ENCODE data around the gene PARD3. TPM values are rescaled to one million over a fixed set of nuclear protein-coding genes. Genes with fewer than 3 reads are reported as not detected.

Gene PARD3
- total and polyA plus RNA-seq, 7 experiments from 2014 or later = 0.19 to 1.2 (median 0.43) TPM

GRCh38 chr10:34299105-34299611, 515.9 kb downstream of the PARD3 start:
- Histone ChIP-seq H3K4me1 (ENCODE audit: control insufficient read depth in 2 of 2, insufficient read depth in 2 of 2, low read length in 2 of 2) (no peaks in the 10 kb centered on the region), H3K27me3 (ENCODE audit: control insufficient read depth in 2 of 2, insufficient read depth in 2 of 2, low read length in 2 of 2) (no peaks in the 10 kb centered on the region), H3K9me3 (ENCODE audit: control insufficient read depth in 2 of 3, low read length in 3 of 3) (no peaks in the 10 kb centered on the region), H3K36me3 (ENCODE audit: control insufficient read depth in 2 of 3, insufficient read depth in 3 of 3, low read length in 3 of 3) (no peaks in the 10 kb centered on the region), H3K4me3 (ENCODE audit: low read length) (no peak overlapping the region), H3K27ac (ENCODE audit: low read depth, low read length) (no peak overlapping the region)
- Mint-ChIP-seq H3K27ac (no peak overlapping the region), H3K4me3 (no peak overlapping the region), H3K27me3 (peaks cover 0 to 10% (median 9%) of the 10 kb centered on the region in 5 donors), H3K9me3 (peaks cover 0 to 1% (median 0%) of the 10 kb centered on the region in 11 donors), H3K36me3 (peaks cover 0 to under 1% (median 0%) of the 10 kb centered on the region in 5 donors), H3K4me1 (peaks cover 0 to 4% (median 0%) of the 10 kb centered on the region in 7 donors)
- ChIA-PET POLR2A (no interaction called here), CTCF (no interaction called here)
- intact Hi-C loops (cut with micrococcal nuclease) = no loop called here
- DNase-seq (no peak), ATAC-seq (no peak)

- Histone ChIP-seq H3K27me3 (ENCODE audit: control insufficient read depth in 2 of 2, insufficient read depth in 2 of 2, low read length in 2 of 2) (no peaks in the 10 kb centered on the region), H3K27ac (ENCODE audit: low read depth, low read length) (no peak overlapping the region), H3K4me3 (ENCODE audit: low read length) (no peak overlapping the region), H3K36me3 (ENCODE audit: control insufficient read depth in 2 of 3, insufficient read depth in 3 of 3, low read length in 3 of 3) (no peaks in the 10 kb centered on the region), H3K4me1 (ENCODE audit: control insufficient read depth in 2 of 2, insufficient read depth in 2 of 2, low read length in 2 of 2) (no peaks in the 10 kb centered on the region), H3K9me3 (ENCODE audit: control insufficient read depth in 2 of 3, low read length in 3 of 3) (no peaks in the 10 kb centered on the region)
- Mint-ChIP-seq H3K27me3 (peaks cover 0 to 10% (median 9%) of the 10 kb centered on the region in 5 donors), H3K27ac (no peak overlapping the region), H3K36me3 (peaks cover 0 to 2% (median 0%) of the 10 kb centered on the region in 5 donors), H3K4me1 (peaks cover 0 to 7% (median 0%) of the 10 kb centered on the region in 7 donors), H3K9me3 (peaks cover 0 to 3% (median 0%) of the 10 kb centered on the region in 11 donors), H3K4me3 (no peak overlapping the region)
- ChIA-PET POLR2A (no interaction called here), CTCF (no interaction called here)
- intact Hi-C loops (cut with micrococcal nuclease) = no loop called here
- DNase-seq (no peak), ATAC-seq (no peak)
Measured at GRCh38 chr10:34298346-34298818, 516.7 kb downstream of the PARD3 start.

- intact Hi-C loops (cut with micrococcal nuclease) = no loop called here
- ChIA-PET POLR2A (no interaction called here), CTCF (no interaction called here)
- peaks cover 0 to 15% (median 9%) of the 10 kb centered on the region in 5 donors for H3K27me3 Mint-ChIP-seq
- peaks cover 0 to 3% (median 0%) of the 10 kb centered on the region in 11 donors for H3K9me3 Mint-ChIP-seq
- H3K4me3 Mint-ChIP-seq = no peak overlapping the region
- DNase-seq = no peak
- no peak overlapping the region for H3K4me3 ChIP-seq (ENCODE audit: low read length)
- H3K36me3 Mint-ChIP-seq = peaks cover 0 to 2% (median 0%) of the 10 kb centered on the region in 5 donors
- H3K27ac Mint-ChIP-seq = no peak overlapping the region
- H3K27ac ChIP-seq (ENCODE audit: low read depth, low read length) = no peak overlapping the region
- H3K4me1 ChIP-seq (ENCODE audit: control insufficient read depth in 2 of 2, insufficient read depth in 2 of 2, low read length in 2 of 2) = no peaks in the 10 kb centered on the region
- H3K9me3 ChIP-seq (ENCODE audit: control insufficient read depth in 2 of 3, low read length in 3 of 3) = no peaks in the 10 kb centered on the region
- H3K36me3 ChIP-seq (ENCODE audit: control insufficient read depth in 2 of 3, insufficient read depth in 3 of 3, low read length in 3 of 3) = no peaks in the 10 kb centered on the region
- ATAC-seq = no peak
- H3K4me1 Mint-ChIP-seq = peaks cover 0 to 7% (median 0%) of the 10 kb centered on the region in 7 donors
- H3K27me3 ChIP-seq (ENCODE audit: control insufficient read depth in 2 of 2, insufficient read depth in 2 of 2, low read length in 2 of 2) = no peaks in the 10 kb centered on the region
Measured at GRCh38 chr10:34297541-34298345, 517.4 kb downstream of the PARD3 start.

- H3K27me3 Mint-ChIP-seq = peaks cover 2 to 30% (median 9%) of the 10 kb centered on the region in 5 donors
- H3K27me3 ChIP-seq (ENCODE audit: control insufficient read depth in 2 of 2, insufficient read depth in 2 of 2, low read length in 2 of 2) = no peaks in the 10 kb centered on the region
- H3K36me3 Mint-ChIP-seq = peaks cover 0 to 2% (median 0%) of the 10 kb centered on the region in 5 donors
- no peaks in the 10 kb centered on the region for H3K4me1 ChIP-seq (ENCODE audit: control insufficient read depth in 2 of 2, insufficient read depth in 2 of 2, low read length in 2 of 2)
- H3K9me3 Mint-ChIP-seq = peaks cover 0 to 3% (median 0%) of the 10 kb centered on the region in 11 donors
- intact Hi-C loops (cut with micrococcal nuclease) = no loop called here
- POLR2A ChIA-PET = no interaction called here
- H3K36me3 ChIP-seq (ENCODE audit: control insufficient read depth in 2 of 3, insufficient read depth in 3 of 3, low read length in 3 of 3) = no peaks in the 10 kb centered on the region
- ATAC-seq (no peak), DNase-seq (no peak)
- H3K27ac Mint-ChIP-seq = no peak overlapping the region
- no peaks in the 10 kb centered on the region for H3K9me3 ChIP-seq (ENCODE audit: control insufficient read depth in 2 of 3, low read length in 3 of 3)
- peaks cover 0 to 7% (median 3%) of the 10 kb centered on the region in 7 donors for H3K4me1 Mint-ChIP-seq
- no peak overlapping the region for H3K4me3 Mint-ChIP-seq
- CTCF ChIA-PET = no interaction called here
- no peak overlapping the region for H3K4me3 ChIP-seq (ENCODE audit: low read length)
- no peak overlapping the region for H3K27ac ChIP-seq (ENCODE audit: low read depth, low read length)
Measured at GRCh38 chr10:34295142-34295548, 520.0 kb downstream of the PARD3 start.

- Histone ChIP-seq H3K36me3 (ENCODE audit: control insufficient read depth in 2 of 3, insufficient read depth in 3 of 3, low read length in 3 of 3) (no peaks in the 10 kb centered on the region), H3K27me3 (ENCODE audit: control insufficient read depth in 2 of 2, insufficient read depth in 2 of 2, low read length in 2 of 2) (no peaks in the 10 kb centered on the region), H3K4me3 (ENCODE audit: low read length) (no peak overlapping the region), H3K27ac (ENCODE audit: low read depth, low read length) (no peak overlapping the region), H3K4me1 (ENCODE audit: control insufficient read depth in 2 of 2, insufficient read depth in 2 of 2, low read length in 2 of 2) (no peaks in the 10 kb centered on the region), H3K9me3 (ENCODE audit: control insufficient read depth in 2 of 3, low read length in 3 of 3) (no peaks in the 10 kb centered on the region)
- Mint-ChIP-seq H3K9me3 (peaks cover 0 to 3% (median 0%) of the 10 kb centered on the region in 11 donors), H3K27ac (no peak overlapping the region), H3K36me3 (peaks cover 0 to 2% (median 0%) of the 10 kb centered on the region in 5 donors), H3K4me3 (no peak overlapping the region), H3K4me1 (peaks cover 0 to 7% (median 3%) of the 10 kb centered on the region in 7 donors), H3K27me3 (peaks cover 3 to 30% (median 9%) of the 10 kb centered on the region in 5 donors)
- ATAC-seq (no peak), DNase-seq (peak in 1 of 9 donors; percentile 6)
- ChIA-PET POLR2A (no interaction called here), CTCF (no interaction called here)
- intact Hi-C loops (cut with micrococcal nuclease) = no loop called here
Measured at GRCh38 chr10:34294137-34294536, 521.0 kb downstream of the PARD3 start.

DNA sequence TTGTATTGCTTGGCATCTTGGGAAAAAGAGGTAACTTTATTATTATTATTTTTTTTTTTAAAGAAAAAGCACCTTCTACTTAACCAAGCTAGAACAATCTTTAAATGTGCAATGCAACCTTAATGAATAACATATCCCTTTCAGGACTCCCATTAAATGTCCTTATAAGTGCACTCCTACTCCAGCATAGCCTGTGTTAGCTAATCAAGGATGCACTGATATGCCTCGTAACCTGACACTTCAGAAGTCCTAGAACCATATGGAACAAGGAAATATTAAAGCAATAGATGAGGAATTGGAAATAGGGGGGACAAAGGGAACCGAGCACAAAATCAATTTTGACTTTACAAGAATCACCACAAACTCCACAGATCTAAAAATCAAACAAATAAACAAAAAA, 522.4 kb downstream of the PARD3 start:
- DNase-seq (no peak), ATAC-seq (no peak)
- H3K9me3 ChIP-seq (ENCODE audit: control insufficient read depth in 2 of 3, low read length in 3 of 3) = no peaks in the 10 kb centered on the region
- no peak overlapping the region for H3K27ac Mint-ChIP-seq
- no peak overlapping the region for H3K27ac ChIP-seq (ENCODE audit: low read depth, low read length)
- POLR2A ChIA-PET = no interaction called here
- no peak overlapping the region for H3K4me3 Mint-ChIP-seq
- H3K4me1 ChIP-seq (ENCODE audit: control insufficient read depth in 2 of 2, insufficient read depth in 2 of 2, low read length in 2 of 2) = no peaks in the 10 kb centered on the region
- intact Hi-C loops (cut with micrococcal nuclease) = no loop called here
- H3K4me3 ChIP-seq (ENCODE audit: low read length) = no peak overlapping the region
- peaks cover 3 to 20% (median 13%) of the 10 kb centered on the region in 5 donors for H3K27me3 Mint-ChIP-seq
- H3K27me3 ChIP-seq (ENCODE audit: control insufficient read depth in 2 of 2, insufficient read depth in 2 of 2, low read length in 2 of 2) = no peaks in the 10 kb centered on the region
- peaks cover 0 to 7% (median 3%) of the 10 kb centered on the region in 7 donors for H3K4me1 Mint-ChIP-seq
- CTCF ChIA-PET = no interaction called here
- peaks cover 0 to 2% (median 0%) of the 10 kb centered on the region in 5 donors for H3K36me3 Mint-ChIP-seq
- no peaks in the 10 kb centered on the region for H3K36me3 ChIP-seq (ENCODE audit: control insufficient read depth in 2 of 3, insufficient read depth in 3 of 3, low read length in 3 of 3)
- peaks cover 0 to 3% (median 0%) of the 10 kb centered on the region in 11 donors for H3K9me3 Mint-ChIP-seq

Measured in naive thymus-derived CD4-positive, alpha-beta T cell (primary cell).